Spleen (tissue), 11 donors: ENCODE results near the gene OPCML. TPM values are rescaled to one million over a fixed set of nuclear protein-coding genes. Genes with fewer than 3 reads are reported as not detected.

Experiments
- DNase-seq: peaks from one replicate; pipeline ENCODE4 v3.0.0-alpha.2; 2020
- H3K27ac ChIP-seq, 8 donors: fragments of 200-600 bp; sonication (generic) in 7 of 8; 1 replicate in 4 of 8; 2 replicates in 4 of 8; pipeline versions ENCODE4 v1.5.0 to v1.8.0; 2016 to 2021; ENCODE audit warnings: inconsistent platforms in 4 of 8, mild to moderate bottlenecking in 4 of 8, moderate library complexity in 1 of 8
- H3K27me3 ChIP-seq, 7 donors: fragments of 200-600 bp; sonication (generic) in 6 of 7; replicated peaks in 1 of 7; 1 replicate in 4 of 7; 2 replicates in 3 of 7; pipeline versions ENCODE4 v1.5.0 to v1.8.0; 2016 to 2021; ENCODE audit warnings: inconsistent platforms in 3 of 7, mild to moderate bottlenecking in 1 of 7
- H3K36me3 ChIP-seq, 6 donors: fragments of 200-600 bp; sonication (generic) in 5 of 6; 1 replicate in 4 of 6; 2 replicates in 2 of 6; pipeline versions ENCODE4 v1.5.0 to v1.8.0; 2016 to 2021; ENCODE audit warnings: inconsistent platforms in 2 of 6
- H3K4me1 ChIP-seq, 6 donors: fragments of 200-600 bp; sonication (generic) in 5 of 6; 1 replicate in 3 of 6; 2 replicates in 3 of 6; pipeline versions ENCODE4 v1.5.0 to v1.8.0; 2016 to 2021; ENCODE audit warnings: inconsistent platforms in 3 of 6
- H3K4me3 ChIP-seq, 8 donors: fragments of 200-600 bp; sonication (generic) in 7 of 8; 1 replicate in 4 of 8; 2 replicates in 4 of 8; pipeline versions ENCODE4 v1.5.0 to v1.8.0; 2016 to 2021; ENCODE audit warnings: inconsistent platforms in 4 of 8, mild to moderate bottlenecking in 4 of 8, moderate library complexity in 2 of 8
- H3K9me3 ChIP-seq, 8 donors: fragments of 200-600 bp; sonication (generic) in 7 of 8; 1 replicate in 4 of 8; 2 replicates in 4 of 8; pipeline versions ENCODE4 v1.5.0 to v1.8.0; 2016 to 2021; ENCODE audit warnings: inconsistent platforms in 4 of 8
- POLR2A ChIP-seq, 3 donors: fragments of 450-650 bp; IDR thresholded peaks; one replicate each; pipeline ENCODE4 v1.5.1; 2017; ENCODE audit warnings: antibody characterized with exemption in 3 of 3, mild to moderate bottlenecking in 1 of 3
- POLR2AphosphoS5 ChIP-seq, 3 donors: sonication (generic); formaldehyde crosslinking; IDR thresholded peaks; one replicate each; pipeline ENCODE4 v1.5.1; 2017; ENCODE audit warnings: antibody characterized with exemption in 3 of 3
- WGBS, 5 donors: extraction: QIAGEN DNeasy Blood & Tissue Kit in 3 of 5; methylation state at CpG; one replicate each; pipeline versions ENCODE4 v1.1.5 to v1.1.7; 2013 to 2018; 5-methylcytosine and 5-hydroxymethylcytosine counted together
- intact Hi-C: fragments of 100-400 bp; cut with DNase I; formaldehyde crosslinking; loops from one replicate; pipeline ENCODE4 v1.15.0; 2023; ENCODE audit warnings: low total_unique reads
- polyA plus RNA-seq, 3 donors: library from polyadenylated mRNA; stranded (reverse); fragments of 200-250 nt; gene quantifications; one replicate each; pipeline ENCODE4 v1.2.1, GENCODE V29; 2013
- total RNA-seq, 7 donors: library from RNA; depleted of rRNA in 3 of 7; stranded (reverse); fragments of >200 nt in 3 of 7; fragmentation: NEBNext Ultra II Directional in 4 of 7; extraction: Animal tissue kit (Norgen Biotek cat#: 25700) in 4 of 7; gene quantifications; one replicate each; pipeline versions ENCODE4 v1.1.0 to v1.2.1, GENCODE V29; 2016 to 2021
- TF ChIP-seq, protein P1 (sequence below), 11 experiments: fragments of 200-600 bp in 7 of 11; fragments of 450-650 bp in 4 of 11; sonication (generic) in 4 of 11; IDR thresholded peaks in 8 of 11; conservative IDR thresholded peaks in 3 of 11; 1 replicate in 7 of 11; 2 replicates in 4 of 11; pipeline versions ENCODE4 v1.4.0 to v1.8.0; 2016 to 2021; ENCODE audit warnings: antibody characterized with exemption in 11 of 11, inconsistent platforms in 4 of 11, mild to moderate bottlenecking in 1 of 11
- donor health status: healthy with polysubstance abuse.
- donor health status: DM: no; HTN: no; CAD: no; lungs with moderate emphysema.
- donor health status: DM: no; HTN: no; CAD: no.
- donor health status: Bipolar disorder and iron deficiency.
- donor health status: healthy.
- donor health status: DM: no; HTN: no; CAD: no.
- donor health status: DM: yes; HTN: yes; CAD: no.

OPCML gene
- total and polyA plus RNA-seq, 10 donors, result 0.09 to 10.7 (median 3.1) TPM

DNA sequence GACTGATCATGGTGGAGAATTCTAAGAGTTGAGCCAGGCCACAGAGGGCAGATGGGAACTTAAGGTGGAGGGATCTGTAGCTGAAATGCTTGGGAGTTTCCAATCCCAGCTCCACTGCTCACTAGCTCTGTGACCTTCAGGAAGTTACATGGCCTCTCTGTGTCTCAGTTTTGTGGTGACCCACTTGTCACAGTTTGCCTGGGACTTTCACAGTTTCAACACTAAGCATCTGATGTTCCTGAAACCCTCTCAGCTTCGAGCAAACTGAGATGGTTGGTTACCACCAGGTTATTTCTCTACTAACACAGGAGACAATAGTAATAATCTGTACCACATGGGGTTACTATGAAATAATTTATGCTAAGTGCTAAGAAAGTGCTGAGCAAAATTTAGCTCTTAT is 505.3 kb downstream of the OPCML start:
- DNase-seq, result no peak
- Histone ChIP-seq H3K27me3 (peaks cover 0 to 5% (median 0%) of the 10 kb centered on the region in 7 donors), H3K27ac (no peak overlapping the region), H3K4me3 (no peak overlapping the region), H3K36me3 (no peaks in the 10 kb centered on the region), H3K4me1 (no peaks in the 10 kb centered on the region), H3K9me3 (no peaks in the 10 kb centered on the region)
- TF ChIP-seq, protein P1, sequence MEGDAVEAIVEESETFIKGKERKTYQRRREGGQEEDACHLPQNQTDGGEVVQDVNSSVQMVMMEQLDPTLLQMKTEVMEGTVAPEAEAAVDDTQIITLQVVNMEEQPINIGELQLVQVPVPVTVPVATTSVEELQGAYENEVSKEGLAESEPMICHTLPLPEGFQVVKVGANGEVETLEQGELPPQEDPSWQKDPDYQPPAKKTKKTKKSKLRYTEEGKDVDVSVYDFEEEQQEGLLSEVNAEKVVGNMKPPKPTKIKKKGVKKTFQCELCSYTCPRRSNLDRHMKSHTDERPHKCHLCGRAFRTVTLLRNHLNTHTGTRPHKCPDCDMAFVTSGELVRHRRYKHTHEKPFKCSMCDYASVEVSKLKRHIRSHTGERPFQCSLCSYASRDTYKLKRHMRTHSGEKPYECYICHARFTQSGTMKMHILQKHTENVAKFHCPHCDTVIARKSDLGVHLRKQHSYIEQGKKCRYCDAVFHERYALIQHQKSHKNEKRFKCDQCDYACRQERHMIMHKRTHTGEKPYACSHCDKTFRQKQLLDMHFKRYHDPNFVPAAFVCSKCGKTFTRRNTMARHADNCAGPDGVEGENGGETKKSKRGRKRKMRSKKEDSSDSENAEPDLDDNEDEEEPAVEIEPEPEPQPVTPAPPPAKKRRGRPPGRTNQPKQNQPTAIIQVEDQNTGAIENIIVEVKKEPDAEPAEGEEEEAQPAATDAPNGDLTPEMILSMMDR (IDR thresholded peaks at IDR 0.05 in 8 of 11, conservative IDR thresholded peaks at IDR 0.05 in 3 of 11), result no peak
- TF ChIP-seq POLR2AphosphoS5 (IDR thresholded peaks at IDR 0.05), result no peak
- no peak for TF ChIP-seq POLR2A (IDR thresholded peaks at IDR 0.05)
- 69 to 79% (median 77%) methylated on average over 1 of the region's 1 CpG for WGBS, 5 donors
- intact Hi-C loops, result no loop called here

DNA sequence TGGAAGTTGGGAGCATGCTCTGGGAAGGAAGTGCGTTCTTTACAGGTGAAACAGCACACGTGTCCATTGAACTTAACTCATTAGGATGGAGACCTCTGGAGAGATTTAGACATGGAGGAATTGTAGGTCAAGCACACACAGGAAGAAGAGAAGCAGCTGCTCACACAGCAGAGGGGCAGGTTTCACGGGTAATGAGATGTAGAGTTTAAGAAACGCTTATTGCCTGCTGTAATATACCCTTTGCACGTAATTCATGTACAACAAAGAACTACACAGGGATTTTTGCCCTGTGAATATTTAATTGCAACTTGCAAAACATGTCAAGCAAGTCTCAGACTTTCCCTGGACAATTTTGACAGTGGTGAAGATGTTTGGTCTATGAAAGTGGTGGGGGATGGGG is 508.0 kb downstream of the OPCML start:
- WGBS, 5 donors, result 59 to 70% (median 66%) methylated on average over 5 of the region's 5 CpGs
- intact Hi-C loops, result no loop called here

DNA sequence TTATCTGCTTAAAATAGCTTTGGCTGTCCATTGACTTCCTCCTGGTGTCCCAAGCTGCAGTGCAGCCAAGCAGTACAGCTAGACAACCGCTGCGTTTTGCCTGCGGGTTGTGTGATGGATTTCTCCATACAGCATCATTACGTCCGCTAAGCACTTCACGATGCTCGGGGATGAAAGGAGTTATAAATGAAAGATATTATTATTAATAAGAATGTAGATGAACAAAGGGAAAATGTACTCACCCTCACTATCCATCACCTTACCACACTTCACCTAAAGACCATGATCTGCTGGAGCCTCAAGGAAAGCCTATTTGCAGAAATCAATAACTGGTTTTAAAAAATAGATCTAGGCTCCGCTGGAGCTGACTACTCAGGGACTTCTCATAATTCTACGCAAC is 509.1 kb downstream of the OPCML start:
- Histone ChIP-seq H3K36me3 (no peaks in the 10 kb centered on the region), H3K4me1 (no peaks in the 10 kb centered on the region), H3K27me3 (peaks cover 0 to 5% (median 0%) of the 10 kb centered on the region in 7 donors), H3K4me3 (no peak overlapping the region), H3K27ac (no peak overlapping the region), H3K9me3 (no peaks in the 10 kb centered on the region)
- WGBS, 5 donors, result 76 to 92% (median 88%) methylated on average over 9 of the region's 9 CpGs
- intact Hi-C loops, result no loop called here
- TF ChIP-seq, protein P1 (IDR thresholded peaks at IDR 0.05 in 8 of 11, conservative IDR thresholded peaks at IDR 0.05 in 3 of 11), result no peak
- TF ChIP-seq POLR2A (IDR thresholded peaks at IDR 0.05), result no peak
- TF ChIP-seq POLR2AphosphoS5 (IDR thresholded peaks at IDR 0.05), result no peak
- DNase-seq, result no peak

More for the DNA sequence above, 508.0 kb downstream of the OPCML start:
- no peak for DNase-seq
- Histone ChIP-seq H3K4me3 (no peak overlapping the region), H3K36me3 (no peaks in the 10 kb centered on the region), H3K4me1 (no peaks in the 10 kb centered on the region), H3K27me3 (peaks cover 0 to 5% (median 0%) of the 10 kb centered on the region in 7 donors), H3K9me3 (no peaks in the 10 kb centered on the region), H3K27ac (no peak overlapping the region)
- TF ChIP-seq POLR2A (IDR thresholded peaks at IDR 0.05), result no peak
- TF ChIP-seq, protein P1 (IDR thresholded peaks at IDR 0.05 in 8 of 11, conservative IDR thresholded peaks at IDR 0.05 in 3 of 11), result no peak
- TF ChIP-seq POLR2AphosphoS5 (IDR thresholded peaks at IDR 0.05), result no peak

DNA sequence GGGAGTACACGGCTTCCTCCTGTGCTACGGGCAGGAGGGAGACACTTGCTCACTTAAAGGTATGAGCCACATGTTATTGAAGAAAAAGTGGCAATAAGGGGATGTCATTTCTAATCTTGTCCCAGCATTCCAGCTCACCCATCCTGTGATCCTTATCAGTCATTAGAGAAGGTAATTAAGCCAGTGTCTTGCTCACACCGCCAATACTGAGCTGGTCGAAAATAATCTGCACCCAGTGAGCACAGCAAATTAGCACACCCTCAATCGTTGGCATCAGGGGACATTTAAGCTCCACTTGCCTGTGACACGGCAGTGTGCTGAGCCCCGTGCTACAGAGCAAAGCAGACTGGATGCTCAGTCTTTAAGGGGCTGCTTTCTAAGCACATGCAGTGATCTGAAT is 510.7 kb downstream of the OPCML start:
- no peaks in the 10 kb centered on the region for H3K36me3 ChIP-seq
- no peak overlapping the region for H3K4me3 ChIP-seq
- H3K9me3 ChIP-seq, result no peaks in the 10 kb centered on the region
- no peak for DNase-seq
- intact Hi-C loops, result no loop called here
- H3K27me3 ChIP-seq, result peaks cover 0 to 5% (median 0%) of the 10 kb centered on the region in 7 donors
- TF ChIP-seq POLR2AphosphoS5 (IDR thresholded peaks at IDR 0.05) (no peak), POLR2A (IDR thresholded peaks at IDR 0.05) (no peak)
- TF ChIP-seq, protein P1 (IDR thresholded peaks at IDR 0.05 in 8 of 11, conservative IDR thresholded peaks at IDR 0.05 in 3 of 11), result no peak
- H3K4me1 ChIP-seq, result no peaks in the 10 kb centered on the region
- no peak overlapping the region for H3K27ac ChIP-seq
- 44 to 69% (median 51%) methylated on average over 7 of the region's 7 CpGs for WGBS, 5 donors
